DND-41 (cell line): ENCODE results near the gene HS3ST3B1.

Experiments used
- EZH2 ChIP-seq: IDR thresholded peaks from 3 replicates; pipeline ENCODE4 v1.6.1; 2012; ENCODE audit warnings: borderline replicate concordance, low read depth, mild to moderate bottlenecking, moderate library complexity, low read length, inconsistent platforms; ENCODE audit not compliant: severe bottlenecking
- TF ChIP-seq, protein P1 (sequence below): IDR thresholded peaks from 2 replicates; pipeline ENCODE4 v1.5.1; 2012; ENCODE audit warnings: borderline replicate concordance, low read length, moderate library complexity, mild to moderate bottlenecking; ENCODE audit not compliant: poor library complexity, severe bottlenecking; ENCODE audit errors: extremely low read depth

DNA sequence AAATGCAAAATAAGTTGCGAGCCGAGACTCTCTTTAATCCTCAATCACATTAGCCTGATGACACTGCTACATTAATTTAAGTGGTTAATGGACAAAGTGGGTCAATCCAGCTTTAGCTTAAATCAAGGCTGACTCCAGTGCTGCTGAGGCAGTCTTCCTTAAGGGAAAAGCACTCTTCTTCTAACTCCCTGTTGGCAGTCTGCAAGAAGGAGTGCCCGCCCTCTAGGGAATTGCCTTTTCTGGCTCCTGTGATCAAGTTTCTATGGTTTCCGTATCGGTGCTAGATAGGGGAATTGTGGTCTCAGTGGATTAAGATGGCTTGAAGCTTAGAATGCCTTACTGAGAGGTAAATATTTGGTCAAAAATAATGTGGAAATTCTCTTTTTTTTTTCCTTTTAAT lies 41.0 kb downstream of the HS3ST3B1 start:
- TF ChIP-seq, protein P1, sequence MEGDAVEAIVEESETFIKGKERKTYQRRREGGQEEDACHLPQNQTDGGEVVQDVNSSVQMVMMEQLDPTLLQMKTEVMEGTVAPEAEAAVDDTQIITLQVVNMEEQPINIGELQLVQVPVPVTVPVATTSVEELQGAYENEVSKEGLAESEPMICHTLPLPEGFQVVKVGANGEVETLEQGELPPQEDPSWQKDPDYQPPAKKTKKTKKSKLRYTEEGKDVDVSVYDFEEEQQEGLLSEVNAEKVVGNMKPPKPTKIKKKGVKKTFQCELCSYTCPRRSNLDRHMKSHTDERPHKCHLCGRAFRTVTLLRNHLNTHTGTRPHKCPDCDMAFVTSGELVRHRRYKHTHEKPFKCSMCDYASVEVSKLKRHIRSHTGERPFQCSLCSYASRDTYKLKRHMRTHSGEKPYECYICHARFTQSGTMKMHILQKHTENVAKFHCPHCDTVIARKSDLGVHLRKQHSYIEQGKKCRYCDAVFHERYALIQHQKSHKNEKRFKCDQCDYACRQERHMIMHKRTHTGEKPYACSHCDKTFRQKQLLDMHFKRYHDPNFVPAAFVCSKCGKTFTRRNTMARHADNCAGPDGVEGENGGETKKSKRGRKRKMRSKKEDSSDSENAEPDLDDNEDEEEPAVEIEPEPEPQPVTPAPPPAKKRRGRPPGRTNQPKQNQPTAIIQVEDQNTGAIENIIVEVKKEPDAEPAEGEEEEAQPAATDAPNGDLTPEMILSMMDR: no peak
- no peak for TF ChIP-seq EZH2
